HG03457 (cell line): ENCODE measurements around the gene SELENOV.
"Not testable (repeated sequence)": the region's sequence is repeated elsewhere in the genome, so short reads cannot be mapped to it uniquely, and the experiment has no call there.

Experiments used
- ATAC-seq: cut with Tn5 transposase; IDR thresholded peaks from one replicate; pipeline ENCODE4 v1.9.1; 2021; ENCODE audit warnings: moderate number of reproducible peaks; ENCODE audit not compliant: unreplicated experiment

SELENOV gene

GRCh38 chr19:39514840-39515550 is at the start of gene SELENOV:
TSS of gene SELENOV (plus strand) at chr19:39515139. CDS start at chr19:39515213, 74 bp downstream.
- no peak for ATAC-seq

- no peak for ATAC-seq
These were observed 48.8 kb upstream of the SELENOV start for GRCh38 chr19:39465956-39466747.

GRCh38 chr19:39467941-39468340 is 47.0 kb upstream of the SELENOV start:
- ATAC-seq: no peak

GRCh38 chr19:39469036-39469435 is 45.9 kb upstream of the SELENOV start:
- ATAC-seq: no peak

GRCh38 chr19:39469567-39469966 is 45.4 kb upstream of the SELENOV start:
- ATAC-seq: no peak

- no peak for ATAC-seq
These were observed 44.1 kb upstream of the SELENOV start for GRCh38 chr19:39470724-39471339.

- ATAC-seq: no peak
These were observed 43.0 kb upstream of the SELENOV start for GRCh38 chr19:39471756-39472536.

GRCh38 chr19:39472746-39473442 is 42.0 kb upstream of the SELENOV start:
- ATAC-seq: no peak

GRCh38 chr19:39473443-39473960 is 41.4 kb upstream of the SELENOV start:
- no peak for ATAC-seq

- no peak for ATAC-seq
These were observed 40.8 kb upstream of the SELENOV start for GRCh38 chr19:39474139-39474620.

- ATAC-seq: no peak
These were observed 39.2 kb upstream of the SELENOV start for GRCh38 chr19:39475748-39476147.

- not testable (repeated sequence) for ATAC-seq
These were observed 35.6 kb upstream of the SELENOV start for GRCh38 chr19:39479319-39479801.

- no peak for ATAC-seq
These were observed 35.0 kb upstream of the SELENOV start for GRCh38 chr19:39479916-39480315.

GRCh38 chr19:39480337-39481228 is 34.4 kb upstream of the SELENOV start, which contains the start of gene TIMM50:
TSS of gene TIMM50 (plus strand) at chr19:39480838. CDS start at chr19:39480854, 16 bp downstream.
- peak; percentile 66 for ATAC-seq

GRCh38 chr19:39481229-39481545 is 33.8 kb upstream of the SELENOV start:
- no peak for ATAC-seq

- no peak for ATAC-seq
These were observed 33.3 kb upstream of the SELENOV start for GRCh38 chr19:39481676-39482075.

GRCh38 chr19:39483141-39483540 is 31.8 kb upstream of the SELENOV start:
- ATAC-seq: no peak

GRCh38 chr19:39489756-39490155 is 25.2 kb upstream of the SELENOV start:
- ATAC-seq: no peak

- no peak for ATAC-seq
These were observed 22.7 kb upstream of the SELENOV start for GRCh38 chr19:39492225-39492624.
